Keratinocyte (primary cell): ENCODE results near the gene B3GALNT1.

Experiments
- CTCF ChIP-seq, 3 experiments: IDR thresholded peaks in 1 of 3; conservative IDR thresholded peaks in 1 of 3; optimal IDR thresholded peaks in 1 of 3; 2 replicates in 2 of 3; 3 replicates in 1 of 3; pipeline versions ENCODE3 to v1.5.1; 2011; ENCODE audit warnings: low read length in 3 of 3, mild to moderate bottlenecking in 3 of 3, moderate library complexity in 2 of 3, control low read depth in 1 of 3, inconsistent platforms in 1 of 3; ENCODE audit not compliant: insufficient read depth in 2 of 3; ENCODE audit errors: extremely low read depth in 1 of 3
- EZH2 ChIP-seq: IDR thresholded peaks from one replicate; pipeline ENCODE4 v1.6.1; 2012; ENCODE audit warnings: inconsistent platforms, mild to moderate bottlenecking, low read length, moderate library complexity

- TF ChIP-seq CTCF (optimal IDR thresholded peaks at IDR 0.05 in 1 of 3, IDR thresholded peaks at IDR 0.05 in 1 of 3, conservative IDR thresholded peaks at IDR 0.05 in 1 of 3; ENCODE audit: extremely low read depth in 1 of 3, insufficient read depth in 2 of 3, low read length in 3 of 3) = no peak
- TF ChIP-seq EZH2 = no peak
These were observed 54.2 kb downstream of the B3GALNT1 start for GRCh38 chr3:161050935-161051334.
